Left ventricle myocardium inferior (tissue), 1 donor: ENCODE measurements around the gene NLGN1. TPM values are rescaled to one million over a fixed set of nuclear protein-coding genes. Genes with fewer than 3 reads are reported as not detected.

ENCODE experiments used
- DNase-seq: peaks from one replicate; pipeline ENCODE4 v3.0.0-alpha.2; 2020
- H3K27ac ChIP-seq: fragments of 200-600 bp; replicated peaks from 2 replicates; pipeline ENCODE4 v1.8.0; 2021
- H3K27me3 ChIP-seq: fragments of 200-600 bp; 2 replicates; pipeline ENCODE4 v1.8.0; 2021; ENCODE audit warnings: low read depth
- H3K36me3 ChIP-seq: fragments of 200-600 bp; 2 replicates; pipeline ENCODE4 v1.8.0; 2021
- H3K4me1 ChIP-seq: fragments of 200-600 bp; 2 replicates; pipeline ENCODE4 v1.8.0; 2021
- H3K4me3 ChIP-seq: fragments of 200-600 bp; 2 replicates; pipeline ENCODE4 v1.8.0; 2021; ENCODE audit warnings: mild to moderate bottlenecking, moderate library complexity
- H3K9me3 ChIP-seq: fragments of 200-600 bp; replicated peaks from 2 replicates; pipeline ENCODE4 v1.8.0; 2021
- intact Hi-C: fragments of 100-400 bp; cut with micrococcal nuclease; formaldehyde crosslinking; loops from one replicate; pipeline ENCODE4 v1.11.0; 2022
- total RNA-seq: library from RNA; stranded (reverse); fragmentation: NEBNext Ultra II Directional; extraction: Animal tissue kit (Norgen Biotek cat#: 25700); gene quantifications from one replicate; pipeline ENCODE4 v1.2.1, GENCODE V29; 2021
- TF ChIP-seq, protein P1 (sequence below): fragments of 200-600 bp; IDR thresholded peaks from 2 replicates; pipeline ENCODE4 v1.8.0; 2021; ENCODE audit warnings: antibody characterized with exemption, mild to moderate bottlenecking, borderline replicate concordance
- donor health status: DM: no; HTN: yes; CAD: no; lungs with severe emphysema.

The NLGN1 gene
- total RNA-seq, 1 donor from 2014 or later = 13.7 TPM

DNA sequence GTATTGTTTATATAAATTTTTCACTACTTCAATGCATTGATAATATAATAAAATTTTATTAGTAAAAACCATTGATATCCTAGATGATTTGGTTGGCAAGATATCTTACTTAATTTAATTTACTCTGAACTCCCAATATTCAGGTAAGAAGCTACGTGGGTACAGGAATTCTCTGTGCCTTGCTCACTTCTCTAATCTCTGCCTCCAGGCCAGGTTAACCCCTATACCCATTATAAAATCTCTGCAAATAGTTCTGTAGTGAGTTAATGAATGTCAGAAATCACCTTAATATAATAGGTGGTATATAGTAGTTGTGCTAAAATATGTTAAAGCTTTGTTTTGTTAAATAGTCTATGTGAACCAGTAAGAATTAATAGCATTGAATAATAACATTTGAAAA lies 465.2 kb downstream of the NLGN1 start:
- Histone ChIP-seq H3K9me3 (no peaks in the 10 kb centered on the region), H3K4me1 (no peaks in the 10 kb centered on the region), H3K4me3 (no peak overlapping the region), H3K36me3 (no peaks in the 10 kb centered on the region), H3K27ac (no peak overlapping the region), H3K27me3 (no peaks in the 10 kb centered on the region)
- DNase-seq = no peak
- intact Hi-C loops = no loop called here
- TF ChIP-seq, protein P1, sequence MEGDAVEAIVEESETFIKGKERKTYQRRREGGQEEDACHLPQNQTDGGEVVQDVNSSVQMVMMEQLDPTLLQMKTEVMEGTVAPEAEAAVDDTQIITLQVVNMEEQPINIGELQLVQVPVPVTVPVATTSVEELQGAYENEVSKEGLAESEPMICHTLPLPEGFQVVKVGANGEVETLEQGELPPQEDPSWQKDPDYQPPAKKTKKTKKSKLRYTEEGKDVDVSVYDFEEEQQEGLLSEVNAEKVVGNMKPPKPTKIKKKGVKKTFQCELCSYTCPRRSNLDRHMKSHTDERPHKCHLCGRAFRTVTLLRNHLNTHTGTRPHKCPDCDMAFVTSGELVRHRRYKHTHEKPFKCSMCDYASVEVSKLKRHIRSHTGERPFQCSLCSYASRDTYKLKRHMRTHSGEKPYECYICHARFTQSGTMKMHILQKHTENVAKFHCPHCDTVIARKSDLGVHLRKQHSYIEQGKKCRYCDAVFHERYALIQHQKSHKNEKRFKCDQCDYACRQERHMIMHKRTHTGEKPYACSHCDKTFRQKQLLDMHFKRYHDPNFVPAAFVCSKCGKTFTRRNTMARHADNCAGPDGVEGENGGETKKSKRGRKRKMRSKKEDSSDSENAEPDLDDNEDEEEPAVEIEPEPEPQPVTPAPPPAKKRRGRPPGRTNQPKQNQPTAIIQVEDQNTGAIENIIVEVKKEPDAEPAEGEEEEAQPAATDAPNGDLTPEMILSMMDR = no peak

- no peak overlapping the region for H3K27ac ChIP-seq
- no peak for DNase-seq
- no peaks in the 10 kb centered on the region for H3K4me1 ChIP-seq
- no peak overlapping the region for H3K4me3 ChIP-seq
- intact Hi-C loops = no loop called here
- H3K9me3 ChIP-seq = no peaks in the 10 kb centered on the region
- TF ChIP-seq, protein P1 = no peak
- no peaks in the 10 kb centered on the region for H3K36me3 ChIP-seq
- H3K27me3 ChIP-seq = no peaks in the 10 kb centered on the region
These were observed 466.0 kb downstream of the NLGN1 start for GRCh38 chr3:173863551-173863950.

DNA sequence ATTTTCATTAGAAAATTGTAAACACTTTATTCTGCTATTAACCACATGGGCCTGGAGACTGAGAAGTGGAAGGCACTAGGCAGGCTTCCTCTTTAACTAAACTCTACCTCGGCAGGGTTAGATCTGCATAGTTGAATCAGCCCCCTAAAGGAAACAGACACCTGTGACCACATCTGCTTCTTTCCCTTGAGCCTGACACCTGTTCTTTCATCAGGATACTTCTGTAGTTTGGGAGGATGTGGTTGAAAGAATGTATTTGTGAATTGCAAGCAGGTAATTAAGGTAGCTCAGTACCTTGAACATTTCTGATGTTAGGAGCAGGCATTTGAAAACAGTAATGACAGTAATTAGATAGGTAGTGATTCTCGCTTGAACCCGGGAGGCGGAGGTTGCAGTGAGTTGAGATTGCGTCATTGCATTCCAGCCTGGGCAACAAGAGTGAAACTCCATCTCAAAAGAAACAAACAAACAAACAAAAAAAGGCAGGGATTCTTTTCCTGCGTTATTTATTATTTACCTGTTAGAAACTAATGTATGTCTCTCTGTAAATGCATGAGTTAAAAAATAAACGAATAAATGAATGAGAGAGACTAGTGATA lies 468.5 kb downstream of the NLGN1 start:
- no peaks in the 10 kb centered on the region for H3K36me3 ChIP-seq
- DNase-seq = no peak
- no peaks in the 10 kb centered on the region for H3K4me1 ChIP-seq
- no peak overlapping the region for H3K4me3 ChIP-seq
- intact Hi-C loops = no loop called here
- no peaks in the 10 kb centered on the region for H3K27me3 ChIP-seq
- TF ChIP-seq, protein P1 = no peak
- H3K27ac ChIP-seq = no peak overlapping the region
- H3K9me3 ChIP-seq = no peaks in the 10 kb centered on the region

- TF ChIP-seq, protein P1 = no peak
- no peak for DNase-seq
- intact Hi-C loops = no loop called here
- H3K27me3 ChIP-seq = no peaks in the 10 kb centered on the region
- H3K4me3 ChIP-seq = no peak overlapping the region
- no peaks in the 10 kb centered on the region for H3K4me1 ChIP-seq
- H3K9me3 ChIP-seq = no peaks in the 10 kb centered on the region
- H3K36me3 ChIP-seq = no peaks in the 10 kb centered on the region
- no peak overlapping the region for H3K27ac ChIP-seq
These were observed 472.2 kb downstream of the NLGN1 start for GRCh38 chr3:173869766-173870165.

GRCh38 chr3:173870976-173871375 lies 473.4 kb downstream of the NLGN1 start:
- TF ChIP-seq, protein P1 = no peak
- DNase-seq = no peak
- intact Hi-C loops = no loop called here
- Histone ChIP-seq H3K4me3 (no peak overlapping the region), H3K9me3 (no peaks in the 10 kb centered on the region), H3K36me3 (no peaks in the 10 kb centered on the region), H3K27me3 (no peaks in the 10 kb centered on the region), H3K4me1 (no peaks in the 10 kb centered on the region), H3K27ac (no peak overlapping the region)
